AG10803 (cell line): ENCODE data around the gene TMUB1.
A peak's percentile ranks its signal among the peaks of the same experiment; 100 is the strongest.

Experiments used
- DNase-seq: peaks from one replicate; pipeline ENCODE4 v3.0.0; 2010; ENCODE audit warnings: low read depth
- H3K4me3 ChIP-seq: 2 replicates; pipeline ENCODE4 v1.5.1; 2011; ENCODE audit warnings: mild to moderate bottlenecking, low read length, control low read depth
- CTCF ChIP-seq: conservative IDR thresholded peaks from 2 replicates; pipeline ENCODE4 v1.5.1; 2011; ENCODE audit warnings: mild to moderate bottlenecking, low read length, control low read depth, inconsistent platforms

The TMUB1 gene

GRCh38 chr7:151082141-151083070 lies 887 bp downstream of the TMUB1 start:
- TF ChIP-seq CTCF: no peak
- H3K4me3 ChIP-seq: peak overlapping the region; percentile 77
- DNase-seq: no peak

- H3K4me3 ChIP-seq: peak overlapping the region; percentile 77
- no peak for TF ChIP-seq CTCF
- DNase-seq: no peak
Measured at GRCh38 chr7:151081170-151082101, 1.9 kb downstream of the TMUB1 start.

- no peak for TF ChIP-seq CTCF
- peak within 1 kb of the TSS; percentile 82 for H3K4me3 ChIP-seq
- peak; percentile 90 for DNase-seq
Measured at GRCh38 chr7:151080522-151081169, 2.6 kb downstream of the TMUB1 start, which contains the start of gene FASTK. Gene FASTK (minus strand): TSS chr7:151080809. CDS start chr7:151080766, 43 bp downstream.

GRCh38 chr7:151080067-151080521 lies 3.2 kb downstream of the TMUB1 start:
- H3K4me3 ChIP-seq: peak overlapping the region; percentile 82
- no peak for DNase-seq
- no peak for TF ChIP-seq CTCF

- H3K4me3 ChIP-seq: peak overlapping the region; percentile 82
- no peak for TF ChIP-seq CTCF
- no peak for DNase-seq
Measured at GRCh38 chr7:151079199-151079910, 3.9 kb downstream of the TMUB1 start.
